Memory B cell (primary cell): ENCODE results near the gene TMC5.
"Not testable (repeated sequence)": the region's sequence is repeated elsewhere in the genome, so short reads cannot be mapped to it uniquely, and the experiment has no call there.

Experiments used
- ATAC-seq: fragments of 150-1000 bp; cut with Tn5 transposase; 2 replicates; pipeline ENCODE4 v1.10.0; 2021; ENCODE audit warnings: low read depth, mild to moderate bottlenecking, moderate library complexity
- DNase-seq, 2 donors: peaks; one replicate each; pipeline ENCODE4 v3.0.0; 2022; ENCODE audit warnings: low spot score in 2 of 2
- H3K27ac Mint-ChIP-seq: one replicate; pipeline ENCODE4 v1.8.0; 2022; ENCODE audit warnings: mild to moderate bottlenecking, moderate library complexity, mixed read lengths
- H3K27me3 Mint-ChIP-seq: one replicate; pipeline ENCODE4 v1.8.0; 2022; ENCODE audit warnings: mixed read lengths
- H3K36me3 Mint-ChIP-seq: one replicate; pipeline ENCODE4 v1.8.0; 2022; ENCODE audit warnings: mild to moderate bottlenecking, mixed read lengths
- H3K4me1 Mint-ChIP-seq: one replicate; pipeline ENCODE4 v1.8.0; 2022; ENCODE audit warnings: mixed read lengths
- H3K4me3 Mint-ChIP-seq: one replicate; pipeline ENCODE4 v1.8.0; 2022; ENCODE audit warnings: mild to moderate bottlenecking, moderate library complexity, mixed read lengths
- H3K9me3 Mint-ChIP-seq: one replicate; pipeline ENCODE4 v1.8.0; 2022; ENCODE audit warnings: mixed read lengths

TMC5 gene, protein sequence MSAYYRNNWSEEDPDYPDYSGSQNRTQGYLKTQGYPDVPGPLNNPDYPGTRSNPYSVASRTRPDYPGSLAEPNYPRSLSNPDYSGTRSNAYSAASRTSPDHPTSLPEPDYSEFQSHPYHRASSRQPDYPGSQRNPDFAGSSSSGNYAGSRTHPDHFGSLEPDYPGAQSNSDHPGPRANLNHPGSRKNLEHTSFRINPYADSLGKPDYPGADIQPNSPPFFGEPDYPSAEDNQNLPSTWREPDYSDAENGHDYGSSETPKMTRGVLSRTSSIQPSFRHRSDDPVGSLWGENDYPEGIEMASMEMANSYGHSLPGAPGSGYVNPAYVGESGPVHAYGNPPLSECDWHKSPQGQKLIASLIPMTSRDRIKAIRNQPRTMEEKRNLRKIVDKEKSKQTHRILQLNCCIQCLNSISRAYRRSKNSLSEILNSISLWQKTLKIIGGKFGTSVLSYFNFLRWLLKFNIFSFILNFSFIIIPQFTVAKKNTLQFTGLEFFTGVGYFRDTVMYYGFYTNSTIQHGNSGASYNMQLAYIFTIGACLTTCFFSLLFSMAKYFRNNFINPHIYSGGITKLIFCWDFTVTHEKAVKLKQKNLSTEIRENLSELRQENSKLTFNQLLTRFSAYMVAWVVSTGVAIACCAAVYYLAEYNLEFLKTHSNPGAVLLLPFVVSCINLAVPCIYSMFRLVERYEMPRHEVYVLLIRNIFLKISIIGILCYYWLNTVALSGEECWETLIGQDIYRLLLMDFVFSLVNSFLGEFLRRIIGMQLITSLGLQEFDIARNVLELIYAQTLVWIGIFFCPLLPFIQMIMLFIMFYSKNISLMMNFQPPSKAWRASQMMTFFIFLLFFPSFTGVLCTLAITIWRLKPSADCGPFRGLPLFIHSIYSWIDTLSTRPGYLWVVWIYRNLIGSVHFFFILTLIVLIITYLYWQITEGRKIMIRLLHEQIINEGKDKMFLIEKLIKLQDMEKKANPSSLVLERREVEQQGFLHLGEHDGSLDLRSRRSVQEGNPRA

DNA sequence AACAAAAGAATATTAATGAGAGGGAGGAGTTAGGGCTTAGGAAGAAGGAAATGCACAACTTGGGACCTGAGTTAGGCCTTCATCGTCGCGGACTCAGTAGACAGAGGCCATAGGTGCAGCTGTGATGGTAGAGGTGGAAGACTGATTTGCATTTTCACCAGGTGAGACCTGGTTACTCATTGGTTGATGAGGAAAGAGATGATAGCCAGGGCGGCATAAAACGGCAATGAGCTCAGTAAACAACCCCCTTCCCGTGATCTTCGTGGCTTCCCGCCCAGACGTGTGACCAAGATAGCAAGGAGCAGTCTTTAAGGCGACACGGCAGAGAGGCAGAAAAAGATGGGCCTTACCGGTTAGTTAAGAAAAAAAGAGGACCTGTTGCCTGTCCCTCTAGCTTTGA, at the start of gene TMC5:
Gene TMC5, plus strand, starts transcription at position 244 of the 400 bp plus-strand sequence. CDS start 22,156 bp downstream, outside the sequence.
- Mint-ChIP-seq H3K27ac (no peak within 1 kb of the TSS), H3K36me3 (peaks cover 5% of the 10 kb centered on the region), H3K4me3 (no peak within 1 kb of the TSS), H3K9me3 (peaks cover 6% of the 10 kb centered on the region), H3K4me1 (no peaks in the 10 kb centered on the region), H3K27me3 (peaks cover 15% of the 10 kb centered on the region)
- DNase-seq: no peak
- no peak for ATAC-seq

DNA sequence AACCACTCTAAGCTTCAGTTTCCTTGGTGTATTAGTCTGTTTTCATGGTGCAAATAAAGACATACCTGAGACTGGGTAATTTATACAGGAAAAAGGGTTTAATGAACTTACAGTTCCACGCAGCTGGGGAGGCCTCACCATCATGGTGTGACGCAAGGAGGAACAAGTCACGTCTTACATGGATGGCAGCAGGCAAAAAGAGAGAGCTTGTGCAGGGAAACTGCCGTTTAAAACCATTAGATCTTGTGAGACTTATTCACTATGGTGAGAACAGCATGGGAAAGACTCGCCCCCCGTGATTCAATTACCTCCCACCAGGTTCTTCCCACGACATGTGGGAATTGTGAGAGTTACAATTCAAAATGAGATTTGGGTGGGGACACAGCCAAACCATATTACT, 45.1 kb upstream of the TMC5 start:
- not testable (repeated sequence) for H3K27me3 Mint-ChIP-seq, H3K4me1 Mint-ChIP-seq, H3K4me3 Mint-ChIP-seq, H3K27ac Mint-ChIP-seq, H3K36me3 Mint-ChIP-seq, ATAC-seq, DNase-seq, H3K9me3 Mint-ChIP-seq

DNA sequence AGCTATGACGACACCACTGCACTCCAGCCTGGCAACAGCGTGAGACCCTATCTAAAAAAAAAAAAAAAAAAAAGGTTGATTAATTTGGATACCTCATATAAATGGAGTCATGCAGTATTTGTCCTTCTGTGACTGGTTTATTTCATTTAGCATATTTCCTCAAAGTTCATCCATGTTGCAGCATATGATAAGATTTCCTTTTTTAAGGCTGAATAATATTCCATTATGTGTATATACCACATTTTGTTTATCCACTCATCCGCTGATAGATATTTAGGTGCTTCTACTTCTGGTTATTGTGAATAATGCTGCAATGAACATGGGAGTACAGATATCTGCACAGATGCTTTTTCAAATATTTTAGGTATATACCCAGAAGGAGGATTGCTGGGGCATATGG, 43.3 kb upstream of the TMC5 start:
- Mint-ChIP-seq H3K27me3 (peaks cover 2% of the 10 kb centered on the region), H3K4me3 (no peak overlapping the region), H3K9me3 (no peaks in the 10 kb centered on the region), H3K36me3 (no peaks in the 10 kb centered on the region), H3K27ac (no peak overlapping the region), H3K4me1 (no peaks in the 10 kb centered on the region)
- ATAC-seq: no peak
- no peak for DNase-seq

DNA sequence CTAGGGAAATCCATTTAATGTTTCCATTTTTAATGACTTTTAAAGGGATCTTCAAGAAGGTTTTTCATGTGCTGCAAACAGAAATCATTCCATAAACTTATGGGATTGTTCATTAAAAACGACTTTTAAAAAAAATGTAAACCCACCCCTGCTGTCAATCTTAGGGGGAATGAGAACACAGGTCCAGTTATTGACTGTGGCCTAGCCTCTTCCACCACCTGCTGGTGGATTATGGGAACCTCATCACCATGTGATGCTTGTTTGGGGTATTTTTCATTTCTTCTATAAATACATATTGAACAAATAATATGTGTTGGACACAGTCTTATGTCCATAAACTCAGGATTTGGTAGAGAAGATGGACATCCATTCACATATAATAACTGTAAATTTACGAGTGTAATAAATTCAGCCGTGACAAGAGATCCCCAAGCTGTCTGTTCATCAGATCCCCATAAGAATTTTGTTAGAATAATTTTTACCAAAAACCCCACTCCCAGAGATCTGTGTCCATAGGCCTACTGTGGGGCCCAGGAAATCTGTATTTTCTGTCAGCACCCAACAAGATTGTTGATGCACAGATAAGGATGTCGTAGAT, 42.0 kb upstream of the TMC5 start:
- no peaks in the 10 kb centered on the region for H3K36me3 Mint-ChIP-seq
- ATAC-seq: peak; percentile 74
- H3K27ac Mint-ChIP-seq: no peak overlapping the region
- H3K27me3 Mint-ChIP-seq: peaks cover 2% of the 10 kb centered on the region
- no peak overlapping the region for H3K4me3 Mint-ChIP-seq
- DNase-seq: peak; percentile 21 to 55
- peaks cover 2% of the 10 kb centered on the region for H3K4me1 Mint-ChIP-seq
- no peaks in the 10 kb centered on the region for H3K9me3 Mint-ChIP-seq

DNA sequence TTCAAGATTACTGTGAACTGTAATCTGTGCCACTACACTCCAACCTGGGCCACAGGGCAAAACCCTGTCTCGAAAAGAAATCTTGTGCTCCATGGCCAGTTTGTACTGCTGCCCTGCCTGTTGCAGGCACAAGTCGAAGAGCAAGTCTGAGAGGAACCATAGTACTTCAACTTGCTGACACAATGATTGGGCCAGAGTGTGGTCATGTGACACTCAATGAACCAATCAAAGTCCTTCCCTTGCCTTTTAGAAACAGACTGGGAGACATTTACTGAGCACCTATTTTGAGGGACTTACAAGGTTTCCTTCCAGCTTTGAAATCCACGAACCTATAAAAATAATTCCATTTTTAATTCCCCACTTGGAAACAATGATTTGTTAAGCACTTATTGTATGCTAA, 39.8 kb upstream of the TMC5 start:
- Mint-ChIP-seq H3K9me3 (no peaks in the 10 kb centered on the region), H3K36me3 (no peaks in the 10 kb centered on the region), H3K27me3 (peaks cover 8% of the 10 kb centered on the region), H3K4me3 (no peak overlapping the region), H3K4me1 (peaks cover 2% of the 10 kb centered on the region), H3K27ac (no peak overlapping the region)
- ATAC-seq (no peak), DNase-seq (no peak)

DNA sequence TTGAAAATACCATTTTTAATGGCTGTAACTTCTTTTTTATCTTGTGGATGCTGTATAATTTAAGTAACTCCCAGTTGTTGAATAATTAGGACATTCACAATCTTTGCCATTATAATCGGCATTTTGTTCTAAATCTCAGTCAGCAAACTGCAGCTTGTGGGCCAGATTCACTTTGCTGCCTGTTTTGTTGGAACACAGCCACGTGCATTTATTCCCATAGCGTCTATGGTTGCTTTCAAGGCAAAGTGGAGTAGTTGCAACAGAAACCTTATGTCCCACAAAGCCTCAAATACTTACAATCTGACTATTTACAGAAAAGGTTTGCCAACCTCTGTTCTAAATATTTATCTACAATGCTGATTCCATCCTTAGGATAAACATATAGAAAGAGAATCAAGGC, 39.2 kb upstream of the TMC5 start:
- Mint-ChIP-seq H3K9me3 (no peaks in the 10 kb centered on the region), H3K4me1 (peaks cover 2% of the 10 kb centered on the region), H3K36me3 (no peaks in the 10 kb centered on the region), H3K27ac (no peak overlapping the region), H3K4me3 (no peak overlapping the region), H3K27me3 (peaks cover 8% of the 10 kb centered on the region)
- ATAC-seq (no peak), DNase-seq (no peak)

DNA sequence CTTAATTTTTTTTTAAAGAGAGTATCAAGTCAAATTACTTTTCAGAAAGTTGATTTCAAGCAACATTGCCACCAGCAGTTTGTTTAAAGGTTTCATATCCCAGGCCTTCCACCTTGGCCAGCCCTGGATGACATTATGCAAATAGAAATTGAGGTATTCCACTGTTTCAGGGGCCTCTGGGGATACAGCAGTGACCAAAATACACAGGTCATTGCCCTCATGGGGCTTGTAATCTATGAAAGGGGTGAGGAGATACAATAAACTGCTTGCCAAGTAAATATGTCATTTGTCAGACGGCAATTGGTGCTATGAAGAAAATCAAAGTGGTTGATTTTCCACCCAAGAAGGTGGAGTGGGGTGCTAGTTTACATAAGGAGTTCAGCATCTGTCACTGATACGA, 37.8 kb upstream of the TMC5 start:
- Mint-ChIP-seq H3K27ac (no peak overlapping the region), H3K4me1 (peaks cover 2% of the 10 kb centered on the region), H3K27me3 (peaks cover 9% of the 10 kb centered on the region), H3K36me3 (no peaks in the 10 kb centered on the region), H3K9me3 (no peaks in the 10 kb centered on the region), H3K4me3 (no peak overlapping the region)
- no peak for ATAC-seq
- no peak for DNase-seq

DNA sequence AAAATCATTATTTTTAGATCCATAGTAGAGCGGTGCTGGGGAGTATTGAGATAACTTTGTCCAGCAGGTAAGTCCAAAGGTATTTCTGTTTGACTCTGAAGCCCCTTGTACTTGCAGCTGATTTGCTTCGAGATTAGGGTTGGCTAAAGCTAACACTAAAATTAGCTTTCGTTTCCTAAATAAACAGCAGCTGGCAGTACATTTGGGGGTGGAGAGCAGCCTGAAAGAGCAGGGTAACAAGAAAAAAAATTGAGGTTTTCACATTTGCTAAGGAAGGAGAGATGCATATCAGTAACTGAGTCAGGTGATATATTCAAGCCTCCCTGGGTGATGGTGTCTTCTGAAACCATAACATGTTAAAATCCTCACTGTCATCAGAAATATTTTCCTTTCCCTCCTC, 37.4 kb upstream of the TMC5 start:
- no peak overlapping the region for H3K4me3 Mint-ChIP-seq
- peaks cover 9% of the 10 kb centered on the region for H3K27me3 Mint-ChIP-seq
- no peak overlapping the region for H3K27ac Mint-ChIP-seq
- no peak for DNase-seq
- ATAC-seq: no peak
- no peaks in the 10 kb centered on the region for H3K9me3 Mint-ChIP-seq
- peaks cover 2% of the 10 kb centered on the region for H3K4me1 Mint-ChIP-seq
- H3K36me3 Mint-ChIP-seq: no peaks in the 10 kb centered on the region

DNA sequence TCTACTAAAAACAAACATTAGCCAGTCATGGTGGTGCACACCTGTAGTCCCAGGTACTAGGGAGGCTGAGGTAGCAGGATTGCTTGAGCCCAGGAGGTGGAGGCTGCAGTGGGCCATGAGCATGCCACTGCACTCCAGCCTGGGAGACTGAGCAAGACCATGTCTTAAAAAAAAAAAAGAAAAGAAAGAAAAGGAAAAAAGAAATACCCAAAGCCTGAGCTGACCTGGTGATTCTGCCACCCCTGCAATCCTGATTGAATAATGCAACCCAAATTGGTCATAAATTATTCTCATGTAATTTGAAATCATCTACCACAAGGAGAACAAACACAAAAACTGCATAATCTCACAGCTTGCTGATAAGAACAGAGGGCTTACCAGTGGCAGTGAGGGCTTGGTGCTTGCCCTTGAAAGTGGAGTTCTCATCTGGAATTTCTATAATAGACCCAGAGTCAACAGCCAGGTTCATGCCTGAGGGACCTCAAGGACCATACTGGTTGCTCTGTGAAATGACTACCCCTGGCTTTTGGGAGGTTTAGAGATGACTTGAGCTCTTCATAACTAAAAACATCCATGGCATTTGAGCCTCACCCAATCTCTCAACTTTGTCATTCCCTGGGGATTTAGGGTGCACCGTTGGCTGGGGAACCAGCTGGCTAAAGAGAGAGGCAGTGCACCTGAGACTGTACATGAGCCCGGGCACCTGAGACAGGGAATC, 35.4 kb upstream of the TMC5 start:
- H3K27ac Mint-ChIP-seq: no peak overlapping the region
- ATAC-seq (no peak), DNase-seq (no peak)
- H3K27me3 Mint-ChIP-seq: peaks cover 7% of the 10 kb centered on the region
- no peaks in the 10 kb centered on the region for H3K9me3 Mint-ChIP-seq
- no peak overlapping the region for H3K4me3 Mint-ChIP-seq
- peaks cover 2% of the 10 kb centered on the region for H3K4me1 Mint-ChIP-seq
- H3K36me3 Mint-ChIP-seq: no peaks in the 10 kb centered on the region

DNA sequence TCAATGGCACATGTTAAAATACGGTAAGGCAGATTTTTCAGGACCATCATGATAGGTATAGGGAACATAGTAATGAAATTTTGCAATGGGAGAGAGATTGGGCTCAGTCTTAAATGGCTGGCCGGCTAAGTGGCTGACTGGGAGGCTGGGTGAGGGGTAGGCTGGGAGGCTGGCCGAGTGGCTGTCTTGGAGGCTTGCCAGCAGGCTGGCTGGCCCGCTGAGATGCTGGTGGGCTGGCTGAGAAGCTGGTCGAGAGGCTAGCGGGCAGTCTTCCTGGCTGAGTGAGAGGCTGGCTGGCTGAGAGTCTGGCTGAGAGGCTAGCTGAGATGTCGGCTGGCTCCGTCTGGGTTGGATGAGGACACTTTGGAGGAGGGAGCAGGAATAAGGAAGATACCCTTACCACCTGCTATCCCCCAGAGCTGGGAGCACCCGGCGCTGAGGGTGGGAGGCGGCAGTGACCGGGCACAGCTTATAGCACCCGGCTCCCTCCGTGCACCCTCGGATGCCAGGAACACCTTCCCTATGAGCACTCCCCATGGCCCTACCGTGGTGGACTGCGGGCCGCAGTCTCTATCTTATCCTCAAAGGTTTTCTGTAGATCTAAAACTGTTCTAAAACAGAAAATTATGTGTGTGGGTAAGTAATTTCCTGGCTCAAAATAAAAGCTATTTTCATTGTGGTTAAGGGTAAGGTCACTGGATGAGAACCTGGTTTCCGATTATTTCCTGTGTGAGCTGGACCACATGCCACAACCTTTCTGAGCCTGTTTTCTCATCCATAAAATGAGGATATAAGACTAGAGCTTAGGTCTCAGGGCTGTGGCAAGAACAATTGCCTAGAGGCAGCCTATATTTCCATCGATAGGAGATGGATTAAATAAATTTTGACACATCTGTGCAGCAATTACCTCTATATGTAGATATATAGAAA, 34.5 kb upstream of the TMC5 start:
- Mint-ChIP-seq H3K9me3 (no peaks in the 10 kb centered on the region), H3K27me3 (peaks cover 7% of the 10 kb centered on the region), H3K36me3 (no peaks in the 10 kb centered on the region), H3K27ac (no peak overlapping the region), H3K4me3 (no peak overlapping the region), H3K4me1 (peaks cover 2% of the 10 kb centered on the region)
- ATAC-seq (no peak), DNase-seq (no peak)

DNA sequence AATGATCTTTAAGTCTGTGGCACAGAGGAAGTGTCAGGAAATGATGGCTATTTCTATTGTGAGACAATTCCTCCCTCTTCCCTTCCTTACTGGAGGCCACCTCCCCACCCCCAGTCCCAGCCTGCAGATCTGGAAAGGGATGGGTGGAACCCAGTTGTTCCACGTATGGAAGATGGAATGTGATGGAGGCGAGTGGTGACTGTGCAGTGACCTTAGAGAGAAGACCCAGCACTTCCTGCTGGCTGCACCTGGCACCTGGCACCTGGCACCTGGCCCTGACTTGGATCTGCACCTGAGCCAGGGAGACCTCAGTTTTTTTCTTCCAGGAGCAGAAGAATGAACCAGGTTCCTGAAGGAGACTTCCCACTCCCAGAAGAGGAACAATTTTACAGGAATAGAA, 33.0 kb upstream of the TMC5 start:
- peaks cover 2% of the 10 kb centered on the region for H3K4me1 Mint-ChIP-seq
- no peak overlapping the region for H3K4me3 Mint-ChIP-seq
- peaks cover 9% of the 10 kb centered on the region for H3K27me3 Mint-ChIP-seq
- ATAC-seq (no peak), DNase-seq (no peak)
- no peak overlapping the region for H3K27ac Mint-ChIP-seq
- no peaks in the 10 kb centered on the region for H3K9me3 Mint-ChIP-seq
- no peaks in the 10 kb centered on the region for H3K36me3 Mint-ChIP-seq

DNA sequence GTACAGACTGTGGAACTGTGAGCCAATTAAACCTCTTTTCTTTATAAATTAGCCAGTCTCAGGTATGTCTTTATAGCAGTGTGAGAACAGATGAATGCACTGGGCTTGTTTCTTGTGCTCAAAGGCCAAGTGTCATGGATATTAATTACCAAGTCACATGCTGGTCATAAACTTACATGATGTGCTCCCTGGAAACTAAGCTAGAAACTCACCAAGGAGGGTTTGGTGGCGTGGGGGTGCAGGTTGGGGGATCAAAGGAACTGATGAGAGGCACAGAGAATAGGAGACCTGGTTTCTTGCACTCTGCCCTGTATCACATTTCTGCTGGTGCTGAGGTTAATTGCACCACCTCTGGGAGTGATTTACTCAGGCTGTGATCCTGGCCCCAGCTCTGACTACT, 31.2 kb upstream of the TMC5 start:
- Mint-ChIP-seq H3K9me3 (no peaks in the 10 kb centered on the region), H3K4me3 (no peak overlapping the region), H3K4me1 (no peaks in the 10 kb centered on the region), H3K27me3 (peaks cover 10% of the 10 kb centered on the region), H3K36me3 (no peaks in the 10 kb centered on the region), H3K27ac (no peak overlapping the region)
- ATAC-seq: no peak
- DNase-seq: no peak

DNA sequence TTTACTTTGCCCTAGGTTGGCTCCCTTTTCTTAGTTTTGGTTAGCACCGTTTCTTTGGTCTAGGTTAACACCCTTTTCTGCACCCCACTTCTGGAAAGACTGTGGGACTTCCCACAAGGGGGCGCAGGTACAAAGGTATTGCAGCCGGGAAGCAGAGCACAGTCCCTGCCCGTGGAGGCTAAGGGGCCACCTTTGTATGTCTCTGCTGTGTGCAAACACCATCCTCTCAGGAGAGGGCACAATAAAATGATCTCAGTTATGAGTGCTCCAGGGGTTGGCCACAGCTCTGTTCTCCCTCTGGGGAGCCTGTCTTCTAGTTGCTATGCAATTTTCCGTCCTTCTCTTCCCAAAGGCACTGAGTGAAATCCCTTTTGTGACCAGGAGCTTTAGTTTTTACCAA, 28.4 kb upstream of the TMC5 start:
- no peak overlapping the region for H3K27ac Mint-ChIP-seq
- H3K27me3 Mint-ChIP-seq: peaks cover 13% of the 10 kb centered on the region
- no peaks in the 10 kb centered on the region for H3K4me1 Mint-ChIP-seq
- ATAC-seq: peak; percentile 77
- H3K4me3 Mint-ChIP-seq: no peak overlapping the region
- no peaks in the 10 kb centered on the region for H3K9me3 Mint-ChIP-seq
- H3K36me3 Mint-ChIP-seq: no peaks in the 10 kb centered on the region
- peak; percentile 36 to 44 for DNase-seq
